ENCODE data around the gene WDR49. TPM values are rescaled to one million over a fixed set of nuclear protein-coding genes. Genes with fewer than 3 reads are reported as not detected.

Gene WDR49
- total RNA-seq, 1 experiment from 2014 or later = 1.3 TPM

DNA sequence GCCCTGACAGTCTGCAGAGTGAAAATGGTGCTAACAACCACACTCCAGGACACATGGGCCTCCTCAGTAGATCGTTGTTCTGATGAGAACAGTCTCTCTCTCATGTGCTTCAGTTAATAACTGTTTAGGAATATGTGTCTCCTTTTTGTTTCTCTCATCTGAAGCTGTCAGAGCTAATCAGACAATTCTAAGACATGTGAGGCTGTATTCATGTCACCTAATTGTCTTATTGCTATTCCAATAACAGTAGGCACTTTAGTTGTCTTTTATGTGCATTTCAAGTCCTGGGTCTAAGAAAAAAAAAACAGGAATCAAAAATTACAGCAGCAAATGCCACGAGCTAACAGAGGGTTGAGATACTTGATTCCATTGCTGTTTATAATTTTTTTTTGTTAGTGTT, 89.1 kb downstream of the WDR49 start:
- Histone ChIP-seq H2AFZ (ENCODE audit: low read length) (no peak overlapping the region), H3K56ac (ENCODE audit: insufficient read length, low read depth, low read length) (no peak overlapping the region), H4K20me1 (ENCODE audit: control insufficient read depth, insufficient read depth, insufficient read length) (no peaks in the 10 kb centered on the region), H4K8ac (replicated peaks; ENCODE audit: insufficient read length, low read depth, low read length) (no peak overlapping the region), H3K9me3 (ENCODE audit: control insufficient read depth, low read depth, low read length) (no peaks in the 10 kb centered on the region), H3K14ac (ENCODE audit: insufficient read depth, low read length) (no peak overlapping the region), H4K5ac (ENCODE audit: insufficient read length, low read depth, low read length) (no peak overlapping the region), H3T11ph (ENCODE audit: low read length) (no peak overlapping the region), H2BK12ac (ENCODE audit: insufficient read length, low read depth, low read length) (no peak overlapping the region), H3K79me1 (ENCODE audit: insufficient read depth, low read depth, low read length, poor library complexity, severe bottlenecking) (no peaks in the 10 kb centered on the region), H2BK20ac (ENCODE audit: low read depth, low read length, poor library complexity, severe bottlenecking) (no peak overlapping the region), H3K4ac (ENCODE audit: low read depth, low read length) (no peak overlapping the region), H3K9ac (ENCODE audit: extremely low read depth, insufficient read length, low read length) (no peak overlapping the region), H3K4me2 (ENCODE audit: insufficient read depth, insufficient read length, low read length) (no peak overlapping the region), H2BK15ac (ENCODE audit: low read depth, low read length) (no peak overlapping the region), H3K23me2 (ENCODE audit: insufficient read length, low read depth, low read length, poor library complexity, severe bottlenecking) (no peaks in the 10 kb centered on the region), H4K91ac (ENCODE audit: insufficient read length, low read depth, low read length) (no peak overlapping the region), H3K23ac (ENCODE audit: insufficient read length, low read depth, low read length) (no peak overlapping the region), H3K18ac (ENCODE audit: insufficient read length, low read depth, low read length) (no peak overlapping the region), H3K4me1 (ENCODE audit: insufficient read depth, low read length) (no peaks in the 10 kb centered on the region), H3K27ac (ENCODE audit: insufficient read length, low read depth, low read length) (no peak overlapping the region), H2BK120ac (ENCODE audit: low read depth, low read length, poor library complexity, severe bottlenecking) (no peak overlapping the region), H3K79me2 (ENCODE audit: insufficient read depth, low read length) (no peaks in the 10 kb centered on the region), H2AK5ac (ENCODE audit: insufficient read length, low read length) (no peak overlapping the region), H2BK5ac (ENCODE audit: insufficient read length, low read length) (no peak overlapping the region), H3K27me3 (ENCODE audit: insufficient read depth, low read length) (no peaks in the 10 kb centered on the region)
- Mint-ChIP-seq H3K9me3 (no peaks in the 10 kb centered on the region), H3K36me3 (ENCODE audit: insufficient read depth in 1 of 3, low read depth in 3 of 3) (no peaks in the 10 kb centered on the region), H3K27me3 (ENCODE audit: low read depth) (no peaks in the 10 kb centered on the region), H3K27ac (no peak overlapping the region), H3K4me3 (no peak overlapping the region), H3K4me1 (no peaks in the 10 kb centered on the region)
- TF ChIP-seq, protein P1, sequence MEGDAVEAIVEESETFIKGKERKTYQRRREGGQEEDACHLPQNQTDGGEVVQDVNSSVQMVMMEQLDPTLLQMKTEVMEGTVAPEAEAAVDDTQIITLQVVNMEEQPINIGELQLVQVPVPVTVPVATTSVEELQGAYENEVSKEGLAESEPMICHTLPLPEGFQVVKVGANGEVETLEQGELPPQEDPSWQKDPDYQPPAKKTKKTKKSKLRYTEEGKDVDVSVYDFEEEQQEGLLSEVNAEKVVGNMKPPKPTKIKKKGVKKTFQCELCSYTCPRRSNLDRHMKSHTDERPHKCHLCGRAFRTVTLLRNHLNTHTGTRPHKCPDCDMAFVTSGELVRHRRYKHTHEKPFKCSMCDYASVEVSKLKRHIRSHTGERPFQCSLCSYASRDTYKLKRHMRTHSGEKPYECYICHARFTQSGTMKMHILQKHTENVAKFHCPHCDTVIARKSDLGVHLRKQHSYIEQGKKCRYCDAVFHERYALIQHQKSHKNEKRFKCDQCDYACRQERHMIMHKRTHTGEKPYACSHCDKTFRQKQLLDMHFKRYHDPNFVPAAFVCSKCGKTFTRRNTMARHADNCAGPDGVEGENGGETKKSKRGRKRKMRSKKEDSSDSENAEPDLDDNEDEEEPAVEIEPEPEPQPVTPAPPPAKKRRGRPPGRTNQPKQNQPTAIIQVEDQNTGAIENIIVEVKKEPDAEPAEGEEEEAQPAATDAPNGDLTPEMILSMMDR (conservative IDR thresholded peaks at IDR 0.05) = no peak
- no CpG with 5 or more reads among the region's 2 CpGs for WGBS (ENCODE audit: extremely low coverage, insufficient read length, low lambda C conversion rate)
- no peak for DNase-seq

Data from H9 (cell line).